DND-41 (cell line): ENCODE results near the gene TXNDC11.

ENCODE experiments used
- ATAC-seq: fragments of 200-7000 bp; cut with Tn5 transposase; 3 replicates; pipeline ENCODE4 v1.9.1; 2021; ENCODE audit warnings: low read depth; ENCODE audit not compliant: insufficient read depth
- DNase-seq: peaks from one replicate; pipeline ENCODE4 v3.0.0-alpha.2; 2020
- H2AFZ ChIP-seq: 2 replicates; pipeline ENCODE4 v1.6.0; 2012; ENCODE audit warnings: low read depth, low read length
- H3K27ac ChIP-seq: 2 replicates; pipeline ENCODE4 v1.5.1; 2012; ENCODE audit warnings: low read length, inconsistent platforms
- H3K27me3 ChIP-seq: fragments of 200-600 bp; sonication (generic); 2 replicates; pipeline ENCODE4 v1.6.0; 2012; ENCODE audit warnings: low read length, mild to moderate bottlenecking, inconsistent platforms; ENCODE audit not compliant: insufficient read depth, poor library complexity
- H3K36me3 ChIP-seq: 2 replicates; pipeline ENCODE4 v1.5.1; 2012; ENCODE audit warnings: low read length, inconsistent platforms; ENCODE audit not compliant: insufficient read depth
- H3K4me1 ChIP-seq: 2 replicates; pipeline ENCODE4 v1.5.1; 2012; ENCODE audit warnings: mild to moderate bottlenecking, low read length; ENCODE audit not compliant: insufficient read depth
- H3K4me2 ChIP-seq: 2 replicates; pipeline ENCODE4 v1.6.0; 2012; ENCODE audit warnings: mild to moderate bottlenecking, moderate library complexity, low read length, inconsistent platforms; ENCODE audit not compliant: insufficient read depth
- H3K4me3 ChIP-seq, 2 experiments: fragments of 200-600 bp in 1 of 2; shearing (Covaris generic) in 1 of 2; 2 replicates each; pipeline ENCODE4 v1.5.1; 2012 to 2016; ENCODE audit warnings: inconsistent platforms in 2 of 2, low read length in 2 of 2, mild to moderate bottlenecking in 2 of 2, low read depth in 1 of 2, moderate library complexity in 1 of 2
- H3K79me2 ChIP-seq: 2 replicates; pipeline ENCODE4 v1.6.0; 2012; ENCODE audit warnings: low read length, inconsistent platforms; ENCODE audit not compliant: insufficient read depth
- H3K9ac ChIP-seq: 2 replicates; pipeline ENCODE4 v1.6.0; 2012; ENCODE audit warnings: low read depth, mild to moderate bottlenecking, inconsistent platforms, low read length, moderate library complexity
- H3K9me3 ChIP-seq: 2 replicates; pipeline ENCODE4 v1.5.1; 2012; ENCODE audit warnings: low read length, moderate library complexity, mild to moderate bottlenecking, inconsistent platforms; ENCODE audit not compliant: insufficient read depth, severe bottlenecking
- H4K20me1 ChIP-seq: 2 replicates; pipeline ENCODE4 v1.6.0; 2012; ENCODE audit warnings: low read length; ENCODE audit not compliant: insufficient read depth
- CTCF ChIP-seq: IDR thresholded peaks from 2 replicates; pipeline ENCODE4 v1.5.1; 2012; ENCODE audit warnings: borderline replicate concordance, low read length, moderate library complexity, mild to moderate bottlenecking; ENCODE audit not compliant: poor library complexity, severe bottlenecking; ENCODE audit errors: extremely low read depth
- EZH2 ChIP-seq: IDR thresholded peaks from 3 replicates; pipeline ENCODE4 v1.6.1; 2012; ENCODE audit warnings: borderline replicate concordance, low read depth, mild to moderate bottlenecking, moderate library complexity, low read length, inconsistent platforms; ENCODE audit not compliant: severe bottlenecking

TXNDC11 gene

GRCh38 chr16:11729787-11730186 is 12.9 kb downstream of the TXNDC11 start:
- H2AFZ ChIP-seq = no peak overlapping the region
- peaks cover 85% of the 10 kb centered on the region for H3K36me3 ChIP-seq
- 0 out of 2 replicates have a peak, but pooled peaks cover 3% of the 10 kb centered on the region for H4K20me1 ChIP-seq
- H3K79me2 ChIP-seq = 0 out of 2 replicates have a peak, but pooled peaks cover 6% of the 10 kb centered on the region
- no peak overlapping the region for H3K9ac ChIP-seq
- no peak for ATAC-seq
- DNase-seq = no peak
- H3K4me3 ChIP-seq = no peak overlapping the region
- H3K9me3 ChIP-seq = no peaks in the 10 kb centered on the region
- H3K4me2 ChIP-seq = no peak overlapping the region
- no peaks in the 10 kb centered on the region for H3K27me3 ChIP-seq
- no peak overlapping the region for H3K27ac ChIP-seq
- no peaks in the 10 kb centered on the region for H3K4me1 ChIP-seq
- TF ChIP-seq CTCF (no peak), EZH2 (no peak)

GRCh38 chr16:11727796-11728543 is 14.7 kb downstream of the TXNDC11 start:
- H3K4me3 ChIP-seq = no peak overlapping the region
- no peak for TF ChIP-seq CTCF
- no peak for TF ChIP-seq EZH2
- H3K4me1 ChIP-seq = no peaks in the 10 kb centered on the region
- DNase-seq = no peak
- ATAC-seq = no peak
- no peaks in the 10 kb centered on the region for H4K20me1 ChIP-seq
- H3K9me3 ChIP-seq = no peaks in the 10 kb centered on the region
- H3K4me2 ChIP-seq = no peak overlapping the region
- no peak overlapping the region for H2AFZ ChIP-seq
- peaks cover 80% of the 10 kb centered on the region for H3K36me3 ChIP-seq
- no peak overlapping the region for H3K27ac ChIP-seq
- H3K79me2 ChIP-seq = 0 out of 2 replicates have a peak, but pooled peaks cover 6% of the 10 kb centered on the region
- no peak overlapping the region for H3K9ac ChIP-seq
- H3K27me3 ChIP-seq = no peaks in the 10 kb centered on the region

- Histone ChIP-seq H4K20me1 (0 out of 2 replicates have a peak, but pooled peaks cover 4% of the 10 kb centered on the region), H3K4me1 (no peaks in the 10 kb centered on the region), H3K27me3 (no peaks in the 10 kb centered on the region), H3K4me3 (no peak overlapping the region), H3K79me2 (0 out of 2 replicates have a peak, but pooled peaks cover 6% of the 10 kb centered on the region), H3K27ac (no peak overlapping the region), H3K9ac (no peak overlapping the region), H3K9me3 (no peaks in the 10 kb centered on the region), H3K4me2 (no peak overlapping the region), H2AFZ (no peak overlapping the region), H3K36me3 (peaks cover 75% of the 10 kb centered on the region)
- ATAC-seq = no peak
- TF ChIP-seq CTCF (no peak), EZH2 (no peak)
- no peak for DNase-seq
These were observed 16.6 kb downstream of the TXNDC11 start for GRCh38 chr16:11726008-11726407.
